GM12892 (cell line): Measurements from ENCODE around the gene TOMM40L.

Experiments
- POLR2A ChIP-seq: IDR thresholded peaks from 2 replicates; pipeline ENCODE4 v1.6.1; 2011; ENCODE audit warnings: low read depth, low read length, control low read depth
- POLR2AphosphoS5 ChIP-seq: IDR thresholded peaks from 2 replicates; pipeline ENCODE4 v1.6.1; 2011; ENCODE audit warnings: low read depth, low read length, control low read depth
- TAF1 ChIP-seq: IDR thresholded peaks from 2 replicates; pipeline ENCODE4 v1.6.1; 2011; ENCODE audit warnings: low read depth, mild to moderate bottlenecking, control low read depth, low read length, borderline replicate concordance

DNA sequence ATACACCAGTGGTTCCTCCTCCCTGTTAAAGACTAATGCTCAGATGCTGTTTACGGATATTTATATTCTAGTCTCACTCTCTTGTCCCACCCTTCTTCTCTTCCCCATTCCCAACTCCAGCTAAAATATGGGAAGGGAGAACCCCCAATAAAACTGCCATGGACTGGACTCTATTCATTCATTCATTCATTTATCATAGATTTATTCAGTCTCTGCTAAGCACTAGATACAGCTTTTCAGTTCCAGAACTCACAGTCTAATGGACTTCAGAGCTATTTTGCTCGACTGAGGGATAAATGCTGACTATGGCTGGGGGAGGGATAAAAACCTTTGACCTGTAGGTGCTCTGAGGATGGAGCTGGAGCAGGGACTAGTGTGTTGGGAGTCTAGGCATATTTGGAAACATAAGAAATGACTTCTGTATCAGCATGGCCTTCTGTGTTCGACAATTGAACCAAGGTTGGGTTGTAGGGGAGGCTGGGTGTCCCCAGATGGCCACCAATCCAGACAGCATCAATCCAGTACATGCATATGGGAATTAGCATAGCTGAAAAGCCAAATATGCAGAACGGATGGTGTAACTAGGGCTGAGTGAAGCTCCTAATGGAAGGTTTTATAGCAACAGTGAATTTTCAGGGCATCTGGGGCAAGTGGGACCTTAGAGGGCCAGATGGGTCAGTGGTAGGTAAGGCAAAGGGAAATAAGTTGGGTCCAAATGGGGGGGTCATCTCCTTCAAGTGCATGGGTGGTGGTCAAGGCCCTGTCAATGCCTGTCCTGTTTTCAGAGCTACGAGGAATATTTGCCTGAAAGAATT is 6.6 kb upstream of the TOMM40L start:
- no peak for TF ChIP-seq POLR2AphosphoS5
- no peak for TF ChIP-seq POLR2A
- no peak for TF ChIP-seq TAF1
